Keratinocyte (primary cell): ENCODE results near the gene PTPRT.

ENCODE experiments used
- EZH2 ChIP-seq: IDR thresholded peaks from one replicate; pipeline ENCODE4 v1.6.1; 2012; ENCODE audit warnings: inconsistent platforms, mild to moderate bottlenecking, low read length, moderate library complexity
- TF ChIP-seq, protein P1 (sequence below), 3 experiments: IDR thresholded peaks in 1 of 3; conservative IDR thresholded peaks in 1 of 3; optimal IDR thresholded peaks in 1 of 3; 2 replicates in 2 of 3; 3 replicates in 1 of 3; pipeline versions ENCODE3 to v1.5.1; 2011; ENCODE audit warnings: low read length in 3 of 3, mild to moderate bottlenecking in 3 of 3, moderate library complexity in 2 of 3, control low read depth in 1 of 3, inconsistent platforms in 1 of 3; ENCODE audit not compliant: insufficient read depth in 2 of 3; ENCODE audit errors: extremely low read depth in 1 of 3

- TF ChIP-seq, protein P1, sequence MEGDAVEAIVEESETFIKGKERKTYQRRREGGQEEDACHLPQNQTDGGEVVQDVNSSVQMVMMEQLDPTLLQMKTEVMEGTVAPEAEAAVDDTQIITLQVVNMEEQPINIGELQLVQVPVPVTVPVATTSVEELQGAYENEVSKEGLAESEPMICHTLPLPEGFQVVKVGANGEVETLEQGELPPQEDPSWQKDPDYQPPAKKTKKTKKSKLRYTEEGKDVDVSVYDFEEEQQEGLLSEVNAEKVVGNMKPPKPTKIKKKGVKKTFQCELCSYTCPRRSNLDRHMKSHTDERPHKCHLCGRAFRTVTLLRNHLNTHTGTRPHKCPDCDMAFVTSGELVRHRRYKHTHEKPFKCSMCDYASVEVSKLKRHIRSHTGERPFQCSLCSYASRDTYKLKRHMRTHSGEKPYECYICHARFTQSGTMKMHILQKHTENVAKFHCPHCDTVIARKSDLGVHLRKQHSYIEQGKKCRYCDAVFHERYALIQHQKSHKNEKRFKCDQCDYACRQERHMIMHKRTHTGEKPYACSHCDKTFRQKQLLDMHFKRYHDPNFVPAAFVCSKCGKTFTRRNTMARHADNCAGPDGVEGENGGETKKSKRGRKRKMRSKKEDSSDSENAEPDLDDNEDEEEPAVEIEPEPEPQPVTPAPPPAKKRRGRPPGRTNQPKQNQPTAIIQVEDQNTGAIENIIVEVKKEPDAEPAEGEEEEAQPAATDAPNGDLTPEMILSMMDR (optimal IDR thresholded peaks at IDR 0.05 in 1 of 3, IDR thresholded peaks at IDR 0.05 in 1 of 3, conservative IDR thresholded peaks at IDR 0.05 in 1 of 3; ENCODE audit: extremely low read depth in 1 of 3, insufficient read depth in 2 of 3, low read length in 3 of 3): peak; percentile 84 to 89 (median 89)
- no peak for TF ChIP-seq EZH2
These were observed 2.1 kb downstream of the PTPRT start for GRCh38 chr20:43187476-43188233.
